Kidney (tissue), 14 donors: ENCODE data around the gene RBBP6. TPM values are rescaled to one million over a fixed set of nuclear protein-coding genes. Genes with fewer than 3 reads are reported as not detected.

Experiments used
- DNase-seq, 5 donors: peaks; one replicate each; pipeline ENCODE4 v3.0.0-alpha.2; 2013 to 2020
- FAIRE-seq: peaks from 2 replicates; lab custom pipeline; 2012; peaks lifted over from hg19 to GRCh38; lab: Jason Lieb, UNC
- H3K27ac ChIP-seq, 2 donors: one replicate each; pipeline ENCODE4 v1.7.0; 2013; ENCODE audit warnings: low read depth in 2 of 2, low read length in 2 of 2, inconsistent platforms in 1 of 2
- H3K27me3 ChIP-seq: one replicate; pipeline ENCODE4 v1.7.1; 2013; ENCODE audit warnings: low read length, inconsistent platforms; ENCODE audit not compliant: control insufficient read depth, insufficient read depth
- H3K36me3 ChIP-seq, 3 donors: one replicate each; pipeline versions ENCODE4 v1.7.0 to v1.7.1; 2013; ENCODE audit warnings: low read length in 3 of 3, control low read depth in 1 of 3, inconsistent platforms in 1 of 3; ENCODE audit not compliant: insufficient read depth in 3 of 3, control insufficient read depth in 2 of 3
- H3K4me1 ChIP-seq, 3 donors: one replicate each; pipeline versions ENCODE4 v1.7.0 to v1.7.1; 2013; ENCODE audit warnings: low read length in 3 of 3, inconsistent platforms in 1 of 3, low read depth in 1 of 3; ENCODE audit not compliant: control insufficient read depth in 2 of 3, insufficient read depth in 2 of 3
- H3K4me3 ChIP-seq, 3 donors: one replicate each; pipeline versions ENCODE4 v1.7.0 to v1.8.1; 2013; ENCODE audit warnings: low read length in 3 of 3, control low read depth in 1 of 3, inconsistent platforms in 1 of 3
- H3K9ac ChIP-seq, 3 donors: one replicate each; pipeline versions ENCODE4 v1.7.0 to v1.7.1; 2013; ENCODE audit warnings: low read length in 3 of 3, control low read depth in 1 of 3, inconsistent platforms in 1 of 3
- H3K9me3 ChIP-seq, 3 donors: one replicate each; pipeline versions ENCODE4 v1.7.0 to v1.7.1; 2013; ENCODE audit warnings: low read length in 3 of 3, control low read depth in 1 of 3, inconsistent platforms in 1 of 3; ENCODE audit not compliant: control insufficient read depth in 2 of 3, insufficient read depth in 1 of 3
- CTCF ChIP-seq: IDR thresholded peaks from 3 replicates; pipeline ENCODE4 v1.5.1; 2012; ENCODE audit warnings: mild to moderate bottlenecking, moderate library complexity, borderline replicate concordance; ENCODE audit not compliant: insufficient read depth; ENCODE audit errors: extremely low read depth
- intact Hi-C: fragments of 100-400 bp; cut with DNase I; formaldehyde crosslinking; loops from one replicate; pipeline ENCODE4 v1.11.1; 2022
- polyA plus RNA-seq: library from polyadenylated mRNA; stranded (reverse); fragments of 350-450 nt; fragmentation: Illumina TruSeq; extraction: RNeasy Lipid Tissue Mini Kit (QIAGEN cat#74804); gene quantifications from one replicate; pipeline ENCODE4 v1.2.3, GENCODE V29; 2014; ENCODE audit warnings: low read depth, low replicate concordance; ENCODE audit not compliant: insufficient read depth
- total RNA-seq: library from RNA; stranded (reverse); fragmentation: NEBNext Ultra II Directional; extraction: Animal tissue kit (Norgen Biotek cat#: 25700); gene quantifications from one replicate; pipeline ENCODE4 v1.2.1, GENCODE V29; 2021
- donor health status: control.
- donor health status: control.
- donor health status: control.
- donor health status: control.
- donor health status: control.
- donor health status: DM: yes; HTN: yes; CAD: no.
- donor health status: Normal renal cell carcinoma (clear cell type).

RBBP6 gene
- total and polyA plus RNA-seq, 2 donors from 2014 or later: 22.8 to 51.3 TPM

- H3K4me3 ChIP-seq: no peak overlapping the region
- no peak for DNase-seq
- no peak for TF ChIP-seq CTCF
- intact Hi-C loops: no loop called here
- H3K36me3 ChIP-seq: no peaks in the 10 kb centered on the region
- H3K27ac ChIP-seq: no peak overlapping the region
- FAIRE-seq: no peak
- H3K9me3 ChIP-seq: no peaks in the 10 kb centered on the region
- no peak overlapping the region for H3K9ac ChIP-seq
- no peaks in the 10 kb centered on the region for H3K4me1 ChIP-seq
- no peaks in the 10 kb centered on the region for H3K27me3 ChIP-seq
These were observed 16.6 kb upstream of the RBBP6 start for GRCh38 chr16:24522751-24523150.

- DNase-seq: no peak
- H3K27me3 ChIP-seq: no peaks in the 10 kb centered on the region
- TF ChIP-seq CTCF: no peak
- no peaks in the 10 kb centered on the region for H3K36me3 ChIP-seq
- no peak overlapping the region for H3K27ac ChIP-seq
- no peak for FAIRE-seq
- H3K4me1 ChIP-seq: no peaks in the 10 kb centered on the region
- intact Hi-C loops: no loop called here
- no peaks in the 10 kb centered on the region for H3K9me3 ChIP-seq
- H3K9ac ChIP-seq: no peak overlapping the region
- no peak overlapping the region for H3K4me3 ChIP-seq
These were observed 15.8 kb upstream of the RBBP6 start for GRCh38 chr16:24523569-24523968.

GRCh38 chr16:24524855-24525677 is 14.3 kb upstream of the RBBP6 start:
- H3K36me3 ChIP-seq: no peaks in the 10 kb centered on the region
- intact Hi-C loops: no loop called here
- no peak overlapping the region for H3K4me3 ChIP-seq
- no peak for DNase-seq
- H3K27me3 ChIP-seq: no peaks in the 10 kb centered on the region
- no peak for FAIRE-seq
- H3K9me3 ChIP-seq: no peaks in the 10 kb centered on the region
- no peak overlapping the region for H3K9ac ChIP-seq
- no peaks in the 10 kb centered on the region for H3K4me1 ChIP-seq
- no peak overlapping the region for H3K27ac ChIP-seq
- no peak for TF ChIP-seq CTCF
